HG03064 (cell line): Measurements from ENCODE around the gene CHST8.
"Not testable (repeated sequence)": the region's sequence is repeated elsewhere in the genome, so short reads cannot be mapped to it uniquely, and the experiment has no call there.

Experiments used
- ATAC-seq: cut with Tn5 transposase; IDR thresholded peaks from one replicate; pipeline ENCODE4 v1.9.1; 2021; ENCODE audit warnings: low read depth; ENCODE audit not compliant: unreplicated experiment

CHST8 gene

DNA sequence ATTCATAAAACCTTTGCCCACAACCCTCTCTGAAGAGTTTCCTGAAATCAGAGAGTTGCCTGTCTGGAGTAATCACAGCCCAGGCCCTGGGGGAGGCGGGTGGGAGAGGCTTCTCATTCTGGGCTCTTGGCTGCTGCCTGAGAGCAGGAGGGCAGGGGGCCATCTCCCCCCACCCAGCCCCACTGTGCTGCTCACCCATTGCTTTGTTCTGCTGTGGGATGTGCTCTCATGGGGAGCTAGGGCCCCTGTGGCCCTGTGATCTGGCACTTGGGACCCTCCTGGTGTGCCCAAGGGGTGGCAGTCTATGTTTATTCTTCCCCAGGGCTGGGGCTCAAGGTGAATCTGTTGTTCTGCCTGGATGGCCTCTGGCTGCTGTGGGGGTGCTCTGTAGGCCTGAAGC lies 181.0 kb downstream of the CHST8 start:
- no peak for ATAC-seq

DNA sequence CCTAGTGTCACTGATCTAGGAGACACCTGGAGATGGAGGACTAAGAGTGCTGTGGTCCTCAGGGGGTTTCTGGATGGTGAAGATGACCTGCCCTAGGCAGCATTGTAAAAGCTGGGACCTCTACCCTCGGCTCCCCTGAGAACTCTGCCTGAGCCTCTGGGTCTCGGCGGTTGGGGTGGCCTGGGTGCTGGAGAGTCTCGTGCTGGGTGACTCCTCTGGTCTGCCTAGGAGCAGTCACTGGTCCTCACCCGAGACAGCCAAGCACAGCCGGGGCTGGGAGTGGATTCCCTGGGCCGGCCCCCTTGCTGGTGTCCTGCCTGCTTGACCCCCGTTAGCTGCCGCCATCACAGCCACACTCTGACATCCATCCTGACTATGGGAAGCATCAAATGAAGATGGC lies 181.6 kb downstream of the CHST8 start:
- no peak for ATAC-seq

DNA sequence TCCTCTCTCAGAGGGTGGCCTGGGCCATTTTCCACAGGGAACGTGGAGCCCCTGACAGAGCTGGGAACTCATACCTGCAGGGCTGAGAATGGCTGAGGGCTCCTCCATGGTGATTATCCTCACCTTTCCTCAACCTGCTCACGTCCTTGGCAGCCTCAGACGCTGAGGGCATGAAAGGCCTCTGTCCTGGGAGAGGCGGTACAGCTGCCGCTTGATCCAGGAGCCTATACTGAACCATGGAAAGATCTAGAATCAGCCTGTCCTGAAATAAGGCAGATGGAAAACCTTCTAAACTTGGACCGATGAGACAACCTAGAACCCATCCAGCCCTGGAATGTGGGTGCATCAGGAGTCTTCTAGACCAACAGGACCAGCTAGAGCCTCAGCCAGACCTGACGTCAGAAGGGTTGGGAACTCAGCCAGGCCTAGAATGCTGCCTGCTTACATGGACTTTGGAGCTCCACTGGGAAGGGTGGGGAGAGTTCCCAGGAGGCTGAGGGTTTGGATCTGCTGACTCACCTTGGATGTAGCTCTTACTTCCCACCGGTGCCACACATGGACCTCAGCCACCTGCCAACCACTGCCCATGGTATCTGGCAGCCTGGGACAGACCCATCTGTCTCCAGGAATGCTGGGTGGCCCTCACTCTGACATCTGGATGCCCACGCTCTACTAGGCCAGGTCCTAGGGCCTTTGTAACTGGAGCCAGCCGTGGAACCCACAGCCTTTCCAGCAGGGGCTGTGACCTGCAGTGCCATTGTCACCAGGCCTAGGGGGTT lies 182.5 kb downstream of the CHST8 start:
- ATAC-seq: no peak

DNA sequence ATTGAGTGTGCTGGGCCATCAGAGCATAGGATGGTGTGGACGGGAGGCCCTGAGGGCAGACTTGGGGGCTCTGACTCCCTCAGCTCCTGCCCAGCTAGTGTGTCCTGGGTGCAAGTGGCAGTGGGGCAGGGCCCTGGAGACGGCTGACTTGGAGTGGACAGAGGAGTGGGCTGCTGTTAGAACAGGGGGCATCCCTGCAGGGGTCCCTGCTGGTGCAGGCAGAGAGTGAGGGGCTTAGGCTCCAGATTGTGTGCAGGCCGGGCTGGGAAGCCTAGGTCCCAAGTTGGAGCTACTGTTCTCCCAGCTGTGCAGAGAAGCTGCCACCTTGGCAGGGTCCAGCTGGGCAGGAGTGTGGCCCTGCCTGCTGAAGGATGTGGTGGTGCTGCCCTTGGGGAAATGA lies 183.6 kb downstream of the CHST8 start:
- no peak for ATAC-seq

DNA sequence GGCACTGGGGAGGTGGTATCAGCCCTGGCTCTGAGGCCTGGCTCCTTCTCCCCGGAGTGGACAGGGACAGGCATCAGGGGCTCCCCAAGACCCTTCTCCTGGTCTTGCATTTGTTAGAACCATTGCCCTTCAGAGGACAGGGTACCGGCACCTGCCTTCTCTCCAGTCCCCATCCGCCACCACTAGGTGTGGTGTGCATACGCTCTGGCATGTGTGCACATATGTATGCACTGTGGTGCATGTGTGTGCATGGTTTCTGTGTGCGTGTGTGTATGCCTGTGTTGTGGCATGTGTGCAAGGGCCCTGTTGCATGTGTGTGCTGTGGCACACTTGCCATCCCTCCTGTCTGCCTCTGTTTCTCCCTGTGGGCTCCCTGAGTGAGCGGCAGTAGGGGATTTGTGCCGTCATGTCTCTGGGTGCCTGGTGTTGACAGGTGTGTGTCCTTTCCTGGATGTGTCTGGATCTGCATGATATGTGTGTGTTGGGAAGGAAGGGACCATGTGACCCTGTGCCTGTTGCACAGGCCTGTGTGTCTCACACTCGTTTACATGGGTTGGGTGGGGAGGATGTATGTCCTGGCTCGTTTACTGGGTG lies 184.2 kb downstream of the CHST8 start:
- no peak for ATAC-seq

DNA sequence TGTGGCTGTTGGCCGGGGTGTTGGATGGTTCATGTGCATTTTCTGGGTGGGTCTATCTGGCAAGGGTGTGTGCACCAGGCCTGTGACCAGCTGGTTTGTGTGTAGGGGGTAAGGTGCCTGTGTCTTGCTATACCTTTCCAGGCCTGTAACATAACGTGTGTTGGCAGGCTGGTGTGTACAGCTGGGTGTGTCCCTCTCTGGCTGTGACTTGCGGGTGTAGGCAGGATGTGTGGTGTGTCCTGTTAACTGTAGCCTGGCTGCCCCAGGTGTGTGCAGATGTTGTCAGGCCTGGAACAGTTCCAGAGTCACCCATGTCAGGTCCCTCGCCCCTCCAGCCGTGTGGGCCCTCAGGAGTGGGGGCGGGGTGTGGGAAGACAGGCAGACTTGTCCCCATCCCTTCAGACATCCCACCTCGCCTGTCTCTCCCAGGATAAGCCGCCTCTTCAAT lies 184.7 kb downstream of the CHST8 start:
- no peak for ATAC-seq

DNA sequence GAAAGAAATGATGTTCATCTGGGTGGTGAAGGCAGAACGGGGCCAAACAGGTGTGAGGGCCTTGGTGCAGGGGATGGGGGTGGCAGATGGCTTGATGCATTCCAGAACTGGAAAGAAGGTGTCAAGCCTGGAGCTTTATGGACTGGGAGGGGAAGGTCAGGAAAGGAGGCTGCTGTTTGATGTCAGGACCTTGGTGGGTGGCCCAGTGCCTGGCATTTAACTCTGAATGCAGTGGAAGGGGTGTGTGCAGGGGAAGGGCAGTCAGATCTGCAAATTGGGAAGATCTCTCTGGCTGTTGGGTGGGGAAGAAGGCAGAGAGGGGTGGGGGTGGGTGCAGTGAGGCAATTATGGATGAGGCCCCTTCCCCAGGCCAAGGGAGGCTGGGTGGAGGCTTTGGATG lies 186.6 kb downstream of the CHST8 start:
- ATAC-seq: no peak

DNA sequence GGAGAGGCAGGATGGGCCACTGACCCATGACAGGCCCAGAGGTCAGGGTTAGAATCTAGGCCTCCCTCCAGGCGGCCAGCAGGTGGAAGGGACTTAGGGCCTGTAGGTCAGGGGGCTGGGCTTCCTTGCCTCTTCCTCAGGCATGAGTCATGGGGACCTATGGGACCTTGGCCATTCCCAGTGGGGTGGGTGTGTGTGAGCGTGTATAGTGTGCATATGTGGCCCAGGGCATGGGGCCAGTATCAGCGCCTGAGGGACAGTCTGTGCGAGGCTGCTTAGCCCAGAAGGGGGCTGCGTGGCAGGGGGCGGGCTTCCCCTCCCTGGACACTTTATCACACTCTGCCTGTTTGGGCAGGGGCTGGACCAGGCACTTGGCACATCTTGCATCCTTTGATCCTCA lies 188.2 kb downstream of the CHST8 start:
- no peak for ATAC-seq

DNA sequence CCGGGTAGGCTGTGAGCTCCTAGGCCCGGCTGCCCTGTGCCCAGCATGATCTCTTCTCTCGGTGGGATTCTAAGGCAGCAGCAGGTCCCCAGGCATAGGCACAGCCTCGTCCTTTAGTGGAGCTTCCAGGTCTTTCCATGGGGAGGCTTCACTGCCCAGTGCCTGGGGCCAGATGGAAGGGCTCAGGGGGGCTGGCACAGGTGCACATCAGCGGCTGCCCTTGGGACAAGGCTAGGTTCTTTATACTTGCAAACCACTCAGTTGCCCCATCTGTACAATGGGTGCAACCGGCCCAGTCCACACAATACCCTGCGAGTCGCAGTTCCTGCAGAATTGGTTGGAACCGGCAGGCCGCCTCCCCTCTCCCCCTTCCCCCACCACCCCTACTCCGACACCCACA lies 189.1 kb downstream of the CHST8 start:
- no peak for ATAC-seq

DNA sequence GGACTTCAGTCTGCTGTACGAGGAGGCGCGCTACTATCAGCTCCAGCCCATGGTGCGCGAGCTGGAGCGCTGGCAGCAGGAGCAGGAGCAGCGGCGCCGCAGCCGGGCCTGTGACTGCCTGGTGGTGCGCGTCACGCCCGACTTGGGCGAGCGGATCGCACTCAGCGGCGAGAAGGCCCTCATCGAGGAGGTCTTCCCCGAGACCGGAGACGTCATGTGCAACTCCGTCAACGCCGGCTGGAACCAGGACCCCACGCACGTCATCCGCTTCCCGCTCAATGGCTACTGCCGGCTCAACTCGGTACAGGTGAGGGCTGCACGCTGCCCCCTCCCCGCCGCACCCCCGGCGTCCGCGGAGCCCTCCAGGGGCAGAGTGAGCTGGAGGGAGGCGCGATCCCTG lies 189.5 kb downstream of the CHST8 start:
- ATAC-seq: no peak

DNA sequence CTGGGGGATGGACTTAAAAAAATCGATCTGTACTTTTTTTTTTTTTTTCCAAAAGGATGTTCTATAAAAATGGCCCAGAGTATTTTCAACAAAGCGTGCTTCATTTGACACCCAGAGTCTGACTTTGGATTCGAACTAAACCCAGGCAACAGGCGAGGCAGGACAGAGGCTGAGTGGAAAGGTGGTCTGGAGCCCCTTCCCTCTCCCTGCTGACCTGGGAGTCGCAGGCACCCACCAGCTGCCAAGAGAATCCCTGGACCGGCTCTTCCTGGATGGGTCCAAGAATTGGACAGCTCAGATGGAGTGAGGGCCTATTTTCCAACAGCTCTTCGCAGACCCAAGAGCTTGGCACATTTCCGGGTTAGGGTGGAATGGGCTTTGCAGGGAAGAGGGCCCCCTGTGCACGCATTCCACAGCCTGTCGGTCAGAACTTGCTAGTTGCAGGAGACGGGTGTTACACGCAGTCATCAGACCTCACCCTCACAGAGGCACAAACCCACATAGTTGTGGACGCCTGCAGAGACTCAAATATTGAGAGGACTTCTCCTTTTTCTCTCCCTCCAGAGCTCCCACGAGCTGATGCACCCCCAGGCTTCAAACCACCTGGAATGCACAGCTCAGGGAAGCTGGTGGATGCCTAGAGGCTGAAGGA lies 190.1 kb downstream of the CHST8 start:
- ATAC-seq: no peak

DNA sequence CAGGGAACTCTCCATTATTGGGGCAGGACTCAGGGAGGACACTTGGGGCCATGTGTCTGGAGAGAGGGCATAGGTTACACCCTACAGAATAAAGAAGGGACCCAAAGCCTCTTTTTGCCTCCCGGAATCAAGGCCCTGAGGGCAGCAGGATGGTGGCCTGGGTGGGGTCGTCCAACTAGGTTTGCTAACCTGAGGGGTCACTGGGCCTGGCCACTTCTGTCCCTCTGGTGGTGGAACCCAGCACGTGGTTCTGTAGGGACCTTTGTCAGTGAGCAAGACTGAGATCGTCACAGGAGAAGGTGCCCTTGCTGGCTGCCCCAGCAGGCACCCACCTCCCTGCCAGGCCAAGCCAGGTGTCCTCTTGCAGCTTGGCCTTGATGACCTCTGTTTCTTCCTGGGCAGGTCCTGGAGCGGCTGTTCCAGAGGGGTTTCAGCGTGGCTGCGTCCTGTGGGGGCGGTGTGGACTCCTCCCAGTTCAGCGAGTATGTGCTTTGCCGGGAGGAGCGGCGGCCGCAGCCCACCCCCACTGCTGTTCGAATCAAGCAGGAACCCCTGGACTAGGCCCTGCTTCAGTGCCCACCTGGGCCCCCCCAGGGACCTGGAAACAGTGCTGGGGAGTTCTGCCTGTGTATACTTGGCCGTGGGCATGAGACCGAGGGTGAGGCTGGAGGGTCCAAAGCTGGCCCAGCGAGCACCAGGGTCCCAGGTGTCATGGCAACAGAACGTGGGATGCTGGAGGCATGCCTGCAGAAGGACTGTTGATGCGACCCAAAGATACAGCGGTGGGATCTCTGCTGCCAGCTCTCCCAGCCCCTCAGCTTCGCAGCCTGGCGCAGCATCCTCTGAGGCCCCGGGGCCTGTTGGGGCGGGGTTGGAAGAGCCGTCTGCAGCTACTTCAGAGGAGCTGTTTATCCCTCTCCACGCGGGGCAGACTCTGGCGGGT lies 190.9 kb downstream of the CHST8 start:
- ATAC-seq: no peak

DNA sequence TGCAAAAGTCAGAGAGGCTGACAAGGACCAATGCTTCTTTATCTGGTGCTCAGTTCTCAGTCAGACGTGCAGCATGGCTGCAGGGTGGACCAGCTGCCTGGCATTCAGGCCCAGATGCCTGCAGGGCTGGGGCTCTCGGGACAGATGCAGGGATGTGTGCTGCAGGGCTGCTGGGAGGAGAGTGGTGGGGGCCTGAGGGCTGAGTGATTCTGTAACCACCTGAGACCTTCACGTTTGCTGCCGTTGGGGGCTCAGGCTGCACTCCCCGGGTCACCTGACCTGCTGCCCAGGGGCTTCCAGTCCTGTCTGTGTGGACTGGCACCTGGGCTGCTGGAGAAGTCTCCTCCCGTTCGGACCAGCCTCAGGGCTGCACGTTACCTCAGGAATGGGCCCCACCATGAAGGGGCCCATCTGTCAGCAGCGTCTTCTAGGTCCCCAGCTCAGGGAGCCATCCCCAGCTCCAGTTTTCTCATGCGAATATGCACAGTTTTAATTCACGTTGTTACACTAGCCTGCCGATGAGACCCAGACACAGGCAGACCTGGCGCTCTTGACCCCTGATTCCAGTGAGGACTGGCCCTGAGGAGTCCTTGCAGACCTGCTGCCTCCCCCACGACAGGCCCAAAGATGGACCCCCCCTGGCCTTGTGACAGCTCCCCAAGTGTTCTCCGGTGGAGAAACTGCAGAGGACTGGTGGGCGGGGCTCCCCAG lies 191.8 kb downstream of the CHST8 start:
- ATAC-seq: no peak

DNA sequence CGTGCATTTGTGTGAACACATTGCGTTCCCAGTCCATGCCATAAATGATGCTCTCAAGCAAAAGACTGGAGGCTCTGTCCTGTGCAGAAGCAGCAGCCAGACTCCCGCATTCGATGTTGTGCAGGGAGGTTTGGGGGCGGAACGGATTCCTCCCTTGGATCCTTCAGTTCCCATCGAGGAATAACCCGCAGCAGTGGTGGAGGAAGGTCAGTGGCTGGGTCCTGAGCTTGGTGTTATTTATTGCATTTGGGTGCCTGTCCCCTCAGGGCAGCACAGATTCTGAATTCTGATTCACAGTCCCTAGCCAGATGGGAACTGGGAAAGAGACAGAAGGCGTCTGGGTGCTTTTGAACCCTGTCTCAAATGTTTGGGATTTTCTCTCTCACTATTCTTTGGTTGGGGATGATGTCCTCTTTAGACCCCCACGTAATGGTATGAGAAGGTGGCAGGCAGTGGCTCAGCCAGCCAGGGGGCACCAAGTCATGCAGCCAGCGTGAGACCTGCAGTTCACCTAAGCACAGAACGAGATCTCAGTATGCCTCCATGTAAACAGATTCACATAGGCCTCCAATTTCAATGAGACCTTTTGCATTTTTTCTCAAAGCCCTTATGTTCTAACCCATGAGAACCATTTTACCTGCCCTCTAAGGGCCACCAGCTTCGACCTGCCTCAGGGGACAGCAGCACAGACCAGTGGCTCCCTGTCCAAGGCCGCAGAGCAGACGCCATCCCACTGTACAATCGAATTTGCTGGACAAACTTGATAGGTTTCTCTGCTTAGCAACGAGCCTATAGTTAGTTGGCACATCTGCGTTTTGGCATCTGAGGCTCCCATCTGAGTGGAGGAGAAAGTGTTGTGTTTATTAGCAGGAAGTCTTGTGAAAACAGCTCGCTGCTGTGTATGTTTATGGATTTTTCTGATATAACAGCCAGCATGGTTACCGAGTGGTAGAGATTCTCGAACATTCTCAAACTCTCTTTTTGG lies 192.7 kb downstream of the CHST8 start:
- ATAC-seq: no peak

DNA sequence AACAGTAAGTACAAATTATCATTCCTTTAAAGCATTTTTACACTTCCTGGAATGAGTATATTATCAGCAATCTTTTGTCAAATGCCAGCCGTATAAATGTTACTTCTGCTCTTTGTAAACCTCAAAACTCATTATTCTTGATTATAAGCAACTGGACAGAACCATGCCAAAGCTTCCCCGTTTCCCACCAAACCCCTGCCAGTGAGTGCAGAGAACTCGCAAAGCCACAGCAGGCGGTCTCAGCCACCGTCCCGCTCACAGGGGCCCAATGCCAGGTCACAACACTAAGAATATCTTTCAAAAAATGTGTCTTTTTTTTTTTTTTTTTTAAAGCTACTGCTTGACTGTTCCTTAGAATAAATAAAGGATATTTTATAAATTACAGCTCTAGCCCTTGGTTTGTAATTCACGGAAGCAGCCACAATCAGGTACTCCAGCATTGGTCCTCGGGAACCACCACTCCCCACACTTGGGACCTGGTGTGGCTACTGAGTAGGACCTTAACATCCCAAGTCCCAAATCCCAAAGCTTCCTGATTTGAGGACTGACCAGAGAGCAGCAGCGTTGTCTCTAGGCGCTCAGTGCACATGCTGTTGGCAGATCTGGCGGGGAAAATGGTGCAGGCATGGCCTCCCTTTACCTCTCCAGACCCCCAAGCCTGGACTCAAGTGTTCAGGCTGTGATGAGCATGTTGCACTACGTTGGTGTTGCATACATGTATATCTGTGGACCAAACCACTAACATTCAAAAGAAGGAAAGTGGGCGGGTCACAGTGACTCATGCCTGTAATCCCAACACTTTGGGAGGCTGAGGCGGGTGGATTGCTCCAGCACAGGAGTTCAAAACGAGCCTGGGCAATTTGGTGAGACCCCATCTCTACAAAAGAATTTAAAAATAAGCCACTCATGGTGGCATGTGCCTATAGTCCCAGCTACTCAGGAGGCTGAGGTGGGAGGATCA lies 193.9 kb downstream of the CHST8 start:
- no peak for ATAC-seq

DNA sequence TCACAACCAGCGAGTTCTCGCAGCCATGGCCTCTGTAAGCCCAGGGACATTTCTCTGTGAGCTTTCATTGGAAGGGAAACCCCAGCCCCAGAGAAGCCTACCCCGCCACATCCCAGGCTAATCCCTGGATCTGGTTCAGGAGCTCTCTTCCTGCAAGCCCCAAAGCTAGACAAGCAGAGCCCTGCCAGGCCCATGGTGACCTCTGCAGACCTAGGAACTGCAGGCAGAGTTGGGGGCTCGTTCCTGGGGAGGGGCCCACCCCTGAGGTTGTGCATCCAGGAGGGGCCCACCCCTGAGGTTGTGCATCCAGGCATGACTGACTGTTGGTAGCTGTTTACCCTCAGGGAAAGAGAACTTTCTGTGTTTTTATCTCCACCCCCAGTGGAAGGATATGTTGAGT lies 196.7 kb downstream of the CHST8 start:
- ATAC-seq: no peak

DNA sequence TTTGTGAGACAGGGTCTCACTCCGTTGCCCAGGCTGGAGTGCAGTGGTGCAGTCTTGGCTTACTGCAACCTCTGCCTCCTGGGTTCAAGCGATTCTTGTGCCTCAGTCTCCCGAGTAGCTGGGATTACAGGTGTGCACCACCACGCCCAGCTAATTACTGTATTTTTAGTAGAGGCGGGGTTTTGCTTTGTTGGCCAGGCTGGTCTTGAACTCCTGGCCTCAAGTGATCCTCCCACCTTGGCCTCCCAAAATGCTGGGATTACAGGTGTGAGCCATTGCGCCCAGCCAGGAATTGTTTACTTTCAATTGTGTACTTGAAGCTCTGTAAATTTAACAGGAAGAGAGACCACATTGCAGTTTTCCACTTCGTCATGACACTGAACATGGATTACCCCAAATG lies 197.3 kb downstream of the CHST8 start:
- not testable (repeated sequence) for ATAC-seq

DNA sequence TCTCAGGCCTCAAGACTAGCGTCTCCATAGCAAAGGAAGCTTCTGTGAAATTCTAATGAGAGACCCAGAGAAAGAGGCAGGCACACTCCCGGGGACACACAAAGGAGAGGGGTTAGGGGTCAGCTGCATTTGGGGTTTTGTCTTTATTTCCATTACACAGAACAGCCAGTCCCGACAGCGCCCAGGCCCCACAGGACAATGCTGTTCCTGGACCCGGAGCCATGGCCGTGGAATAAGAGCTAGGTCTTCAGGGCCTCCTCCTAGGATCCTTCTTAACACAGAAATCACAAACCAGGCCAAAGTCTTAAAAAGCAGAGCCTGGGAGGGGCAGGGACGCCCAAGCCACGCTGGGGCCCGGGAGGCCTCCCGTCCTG lies 197.7 kb downstream of the CHST8 start:
- ATAC-seq: no peak
